ENCODE data around the gene ACAD10. TPM values are rescaled to one million over a fixed set of nuclear protein-coding genes. Genes with fewer than 3 reads are reported as not detected.
A peak's percentile ranks its signal among the peaks of the same experiment; 100 is the strongest.

ACAD10 gene
- total and polyA plus RNA-seq, 4 donors: 10.1 to 38.6 (median 17.5) TPM

GRCh38 chr12:111792856-111793235 lies 107.0 kb downstream of the ACAD10 start:
- ATAC-seq (ENCODE audit: insufficient read depth, low FRiP score) (no peak), DNase-seq (no peak)
- 90 to 94% methylated on average over 3 of the region's 3 CpGs for WGBS, 2 donors
- Histone ChIP-seq H3K9ac (ENCODE audit: insufficient read depth in 1 of 2, low read length in 2 of 2) (no peak overlapping the region), H3K9me3 (ENCODE audit: control insufficient read depth in 4 of 4, insufficient read depth in 3 of 4, low read length in 3 of 4) (no peaks in the 10 kb centered on the region), H3K27ac (ENCODE audit: low read depth in 1 of 2, low read length in 1 of 2) (peak overlapping the region; percentile 2 to 56), H3K27me3 (ENCODE audit: control insufficient read depth in 3 of 3, insufficient read depth in 3 of 3, low read length in 2 of 3) (no peaks in the 10 kb centered on the region), H3K36me3 (ENCODE audit: control insufficient read depth in 4 of 4, insufficient read depth in 4 of 4, low read length in 4 of 4) (peaks cover 17 to 51% (median 46%) of the 10 kb centered on the region in 4 donors), H3K4me1 (ENCODE audit: control insufficient read depth in 5 of 5, insufficient read depth in 5 of 5, low read length in 5 of 5) (no peaks in the 10 kb centered on the region), H3K4me3 (no peak overlapping the region)
- TF ChIP-seq CTCF (IDR thresholded peaks at IDR 0.05; ENCODE audit: control extremely low read depth, extremely low read depth): no peak

GRCh38 chr12:111798182-111798581 lies 112.3 kb downstream of the ACAD10 start:
- H3K4me3 ChIP-seq: no peak overlapping the region
- 79 to 83% methylated on average over 4 of the region's 4 CpGs for WGBS, 2 donors
- ATAC-seq (ENCODE audit: insufficient read depth, low FRiP score): no peak
- H3K9ac ChIP-seq (ENCODE audit: insufficient read depth in 1 of 2, low read length in 2 of 2): no peak overlapping the region
- H3K9me3 ChIP-seq (ENCODE audit: control insufficient read depth in 4 of 4, insufficient read depth in 3 of 4, low read length in 3 of 4): no peaks in the 10 kb centered on the region
- H3K36me3 ChIP-seq (ENCODE audit: control insufficient read depth in 4 of 4, insufficient read depth in 4 of 4, low read length in 4 of 4): peaks cover 17 to 49% (median 42%) of the 10 kb centered on the region in 4 donors
- no peak overlapping the region for H3K27ac ChIP-seq (ENCODE audit: low read depth in 1 of 2, low read length in 1 of 2)
- DNase-seq: no peak
- H3K27me3 ChIP-seq (ENCODE audit: control insufficient read depth in 3 of 3, insufficient read depth in 3 of 3, low read length in 2 of 3): no peaks in the 10 kb centered on the region
- TF ChIP-seq CTCF (IDR thresholded peaks at IDR 0.05; ENCODE audit: control extremely low read depth, extremely low read depth): no peak
- H3K4me1 ChIP-seq (ENCODE audit: control insufficient read depth in 5 of 5, insufficient read depth in 5 of 5, low read length in 5 of 5): no peaks in the 10 kb centered on the region

GRCh38 chr12:111799758-111800157 lies 113.9 kb downstream of the ACAD10 start:
- Histone ChIP-seq H3K36me3 (ENCODE audit: control insufficient read depth in 4 of 4, insufficient read depth in 4 of 4, low read length in 4 of 4) (peaks cover 13 to 58% (median 37%) of the 10 kb centered on the region in 4 donors), H3K9ac (ENCODE audit: insufficient read depth in 1 of 2, low read length in 2 of 2) (no peak overlapping the region), H3K4me1 (ENCODE audit: control insufficient read depth in 5 of 5, insufficient read depth in 5 of 5, low read length in 5 of 5) (no peaks in the 10 kb centered on the region), H3K4me3 (no peak overlapping the region), H3K9me3 (ENCODE audit: control insufficient read depth in 4 of 4, insufficient read depth in 3 of 4, low read length in 3 of 4) (no peaks in the 10 kb centered on the region), H3K27me3 (ENCODE audit: control insufficient read depth in 3 of 3, insufficient read depth in 3 of 3, low read length in 2 of 3) (no peaks in the 10 kb centered on the region), H3K27ac (ENCODE audit: low read depth in 1 of 2, low read length in 1 of 2) (no peak overlapping the region)
- TF ChIP-seq CTCF (IDR thresholded peaks at IDR 0.05; ENCODE audit: control extremely low read depth, extremely low read depth): no peak
- WGBS, 2 donors: 96% methylated on average over 9 of the region's 9 CpGs
- no peak for DNase-seq
- no peak for ATAC-seq (ENCODE audit: insufficient read depth, low FRiP score)

- no peaks in the 10 kb centered on the region for H3K4me1 ChIP-seq (ENCODE audit: control insufficient read depth in 5 of 5, insufficient read depth in 5 of 5, low read length in 5 of 5)
- H3K4me3 ChIP-seq: no peak overlapping the region
- WGBS, 2 donors: 94 to 96% methylated on average over 6 of the region's 6 CpGs
- H3K36me3 ChIP-seq (ENCODE audit: control insufficient read depth in 4 of 4, insufficient read depth in 4 of 4, low read length in 4 of 4): peaks cover 19 to 50% (median 34%) of the 10 kb centered on the region in 4 donors
- H3K9me3 ChIP-seq (ENCODE audit: control insufficient read depth in 4 of 4, insufficient read depth in 3 of 4, low read length in 3 of 4): no peaks in the 10 kb centered on the region
- no peak overlapping the region for H3K27ac ChIP-seq (ENCODE audit: low read depth in 1 of 2, low read length in 1 of 2)
- H3K9ac ChIP-seq (ENCODE audit: insufficient read depth in 1 of 2, low read length in 2 of 2): no peak overlapping the region
- no peak for TF ChIP-seq CTCF (IDR thresholded peaks at IDR 0.05; ENCODE audit: control extremely low read depth, extremely low read depth)
- H3K27me3 ChIP-seq (ENCODE audit: control insufficient read depth in 3 of 3, insufficient read depth in 3 of 3, low read length in 2 of 3): no peaks in the 10 kb centered on the region
- DNase-seq: no peak
- ATAC-seq (ENCODE audit: insufficient read depth, low FRiP score): no peak
Observed at GRCh38 chr12:111803038-111803626, 117.3 kb downstream of the ACAD10 start.

All from lung (tissue), 12 donors.